Stimulated activated CD4-positive, alpha-beta T cell treated with anti-CD3 and anti-CD28 coated beads, Interleukin-15, amount 100 ng/mL, for 24 hours (primary cell): Measurements from ENCODE around the gene CAND2.
"Not testable (repeated sequence)": the region's sequence is repeated elsewhere in the genome, so short reads cannot be mapped to it uniquely, and the experiment has no call there.

Experiments used
- DNase-seq: peaks from one replicate; pipeline ENCODE4 v3.0.0-alpha.2; 2020

The CAND2 gene

DNA sequence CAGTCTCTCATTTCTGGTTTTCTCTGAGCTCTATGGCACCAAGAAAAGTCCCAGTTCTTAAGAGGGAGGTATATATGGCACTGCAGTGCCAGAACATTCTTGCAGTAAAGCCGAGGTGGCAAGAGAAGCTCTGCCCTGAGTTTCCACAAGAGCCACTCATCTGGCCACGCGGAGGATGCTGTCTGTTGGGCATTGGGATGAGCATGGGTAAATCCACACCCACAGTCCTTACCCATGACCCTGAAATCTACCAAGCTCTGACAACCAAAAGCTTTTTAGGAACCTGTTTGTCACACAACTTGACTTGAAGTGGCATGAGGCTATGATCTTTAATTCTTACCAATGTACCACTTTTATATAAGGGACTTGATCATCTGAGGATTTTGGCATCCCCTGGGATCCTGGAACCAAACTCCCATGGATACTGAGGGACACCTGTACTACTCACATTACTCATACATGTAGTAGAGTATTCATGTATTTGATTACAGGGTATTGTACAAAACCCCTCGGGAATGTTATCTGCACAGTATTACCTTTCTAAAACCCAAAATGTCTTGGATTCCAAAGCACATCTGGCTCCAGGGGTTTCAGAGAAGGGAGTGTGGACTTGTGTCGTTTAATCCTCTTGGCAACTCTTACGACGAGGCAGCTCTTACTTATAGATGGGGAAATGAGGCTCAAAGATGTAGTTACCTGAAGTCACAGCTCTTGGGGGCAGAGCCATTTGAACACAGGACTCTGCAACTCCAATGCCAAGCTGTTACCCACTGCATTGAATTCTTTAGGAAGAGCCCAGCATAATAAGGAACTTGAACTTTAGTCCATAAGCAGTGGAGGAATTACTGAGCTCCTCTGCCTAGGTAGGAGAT lies 36.1 kb downstream of the CAND2 start:
- DNase-seq: peak; percentile 28

DNA sequence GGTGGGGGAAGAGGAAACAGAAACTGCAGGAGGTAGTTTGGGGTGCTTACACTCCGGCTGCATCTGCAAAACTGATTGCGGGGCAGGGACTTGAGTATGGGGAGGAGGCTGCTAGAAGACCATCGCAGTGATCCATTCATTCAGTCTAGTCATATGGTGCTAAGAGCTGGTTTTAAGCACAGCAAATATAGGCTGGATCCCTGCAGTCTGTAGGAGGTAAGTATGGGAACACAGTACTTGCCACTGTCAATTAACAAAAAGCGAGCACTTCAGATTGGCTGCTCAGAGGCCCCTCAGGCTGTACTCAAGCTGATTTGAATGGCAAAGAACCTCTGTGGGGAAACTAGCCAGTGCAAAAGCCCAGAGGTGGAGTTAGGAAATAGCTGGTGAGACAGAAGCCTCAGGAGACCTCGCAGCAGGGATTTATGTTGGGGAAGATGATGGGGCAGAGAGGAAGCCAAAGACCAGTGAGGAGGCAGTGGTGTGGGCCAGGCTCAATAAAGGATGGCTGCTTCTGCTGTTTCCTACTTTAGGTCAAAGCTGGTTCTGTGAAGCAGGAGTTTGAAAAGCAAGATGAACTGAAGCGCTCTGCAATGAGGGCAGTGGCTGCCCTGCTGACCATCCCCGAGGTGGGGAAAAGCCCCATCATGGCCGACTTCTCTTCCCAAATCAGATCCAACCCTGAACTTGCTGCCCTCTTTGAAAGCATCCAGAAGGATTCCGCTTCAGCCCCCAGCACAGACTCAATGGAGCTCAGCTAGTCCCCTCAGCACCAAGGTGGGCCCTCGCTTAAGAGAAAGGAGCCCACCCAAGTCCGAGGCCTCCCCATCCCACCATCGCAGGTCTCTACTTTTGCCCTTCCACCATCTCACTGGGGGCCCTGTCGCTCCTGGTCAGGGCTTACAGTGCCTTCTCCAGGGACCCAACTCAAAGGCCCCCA lies 37.0 kb downstream of the CAND2 start:
- DNase-seq: no peak

- DNase-seq: no peak
These were observed 38.7 kb downstream of the CAND2 start for GRCh38 chr3:12835052-12835665.

DNA sequence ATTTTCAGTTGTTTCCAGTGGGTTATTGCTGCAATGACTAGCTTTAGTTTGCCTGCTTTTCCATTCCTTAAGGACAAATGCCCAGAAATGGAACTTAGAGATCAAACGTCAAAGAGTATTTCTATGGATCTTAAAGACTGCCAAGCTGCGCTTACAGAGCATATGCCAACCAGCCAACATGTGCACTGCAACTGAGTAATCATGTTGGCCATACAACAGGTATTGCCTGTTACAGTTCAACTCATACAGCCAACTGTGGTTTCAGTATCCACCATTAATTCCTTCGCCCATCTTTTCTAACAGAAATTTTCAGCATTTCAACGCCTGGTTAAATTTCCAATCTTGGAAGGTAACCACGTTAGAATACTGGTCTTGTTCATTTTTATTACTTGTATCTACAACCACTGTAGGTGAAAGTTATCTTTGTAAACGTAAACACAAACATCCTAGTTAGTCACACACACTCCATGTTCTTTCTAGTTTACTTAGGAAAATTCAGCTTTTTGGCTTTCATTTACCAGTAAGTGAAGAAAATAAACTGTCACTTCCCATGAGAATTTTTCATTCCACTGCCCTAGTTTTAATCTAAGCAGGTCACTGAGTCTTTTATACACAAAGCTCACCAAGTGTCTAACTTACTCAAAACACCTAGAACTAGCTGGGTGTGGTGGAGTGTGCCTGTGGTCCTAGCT lies 41.0 kb downstream of the CAND2 start:
- DNase-seq: no peak

DNA sequence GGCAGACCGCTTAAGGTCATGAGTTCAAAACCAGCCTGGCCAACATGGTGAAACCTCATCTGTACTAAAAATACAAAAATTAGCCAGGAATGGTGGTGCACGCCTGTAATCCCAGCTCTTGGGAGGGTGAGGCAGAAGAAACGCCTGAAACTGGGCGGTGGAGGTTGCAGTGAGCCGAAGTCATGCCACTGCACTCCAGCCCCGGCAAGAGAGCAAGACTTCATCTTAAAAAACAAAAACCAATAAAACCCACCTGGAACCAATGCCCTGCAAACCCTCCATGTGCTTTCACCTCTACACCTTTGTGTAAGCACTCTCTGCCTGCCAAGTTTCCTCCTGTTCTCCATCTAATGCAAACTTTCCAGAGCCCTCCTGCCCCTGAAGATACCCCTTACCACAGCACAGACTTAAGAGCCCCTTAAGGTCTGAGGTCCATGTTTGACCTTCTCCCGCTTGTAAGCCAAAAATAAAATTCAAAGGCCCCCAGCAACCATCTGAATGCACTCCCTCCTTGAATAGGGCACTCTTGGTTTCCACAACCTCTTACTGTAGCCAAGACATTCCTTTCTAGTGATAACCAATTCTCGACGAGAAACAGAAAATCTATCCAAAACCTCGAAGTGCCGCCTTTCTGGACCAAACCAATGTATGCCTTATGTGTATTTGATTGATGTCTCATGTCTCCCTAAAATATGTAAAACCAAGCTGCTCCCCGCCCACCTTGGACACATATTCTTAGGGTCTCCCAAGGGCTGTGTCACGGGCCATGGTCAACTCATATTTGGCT lies 41.9 kb downstream of the CAND2 start:
- DNase-seq: no peak

GRCh38 chr3:12839156-12839946 lies 42.9 kb downstream of the CAND2 start:
- peak; percentile 30 for DNase-seq

DNA sequence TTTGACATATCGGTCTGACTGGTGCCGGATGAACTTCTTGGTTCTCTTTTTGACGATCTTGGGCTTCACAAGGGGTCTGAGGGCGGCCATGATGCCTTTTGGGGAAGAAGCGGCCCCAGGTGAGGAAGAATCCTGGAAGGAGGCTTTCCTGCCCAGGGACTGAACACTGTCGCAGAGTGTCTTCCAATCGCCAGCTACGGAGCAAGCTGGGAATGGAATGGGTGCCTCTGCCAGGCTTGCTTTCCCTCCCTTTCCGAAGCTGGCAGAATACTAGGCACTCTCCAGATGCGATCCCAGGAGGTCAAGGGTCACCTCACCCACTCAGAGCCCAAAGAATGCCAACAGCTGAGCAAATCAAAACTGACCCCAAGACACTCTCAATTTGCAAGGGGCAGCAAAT lies 43.7 kb downstream of the CAND2 start:
- peak; percentile 24 for DNase-seq

DNA sequence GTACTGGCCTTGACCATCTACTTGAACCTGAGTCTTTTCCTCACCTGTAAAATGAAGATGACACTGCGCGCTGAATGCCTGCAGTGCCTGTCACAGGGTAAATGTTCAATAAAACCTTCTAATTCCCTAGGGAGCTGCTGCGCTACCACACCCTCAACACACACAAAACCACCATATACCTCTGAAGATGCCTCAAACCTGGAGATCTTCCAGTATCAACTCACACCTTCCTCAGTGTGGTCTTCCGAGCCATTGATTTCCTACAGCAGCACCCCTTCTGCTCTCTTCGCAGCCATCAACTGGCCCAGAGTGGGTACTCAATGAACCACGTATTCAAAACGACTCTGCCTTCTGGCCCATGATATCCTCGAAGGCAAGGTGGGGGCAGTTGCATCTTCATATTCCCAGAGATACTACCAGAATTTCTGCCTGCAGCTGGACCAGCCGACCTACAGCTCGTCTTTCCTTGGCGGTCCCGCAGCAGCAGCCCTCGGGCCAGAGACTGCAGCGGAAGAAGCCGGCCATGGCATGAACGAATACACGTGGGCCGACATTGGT lies 44.2 kb downstream of the CAND2 start:
- peak; percentile 14 for DNase-seq

DNA sequence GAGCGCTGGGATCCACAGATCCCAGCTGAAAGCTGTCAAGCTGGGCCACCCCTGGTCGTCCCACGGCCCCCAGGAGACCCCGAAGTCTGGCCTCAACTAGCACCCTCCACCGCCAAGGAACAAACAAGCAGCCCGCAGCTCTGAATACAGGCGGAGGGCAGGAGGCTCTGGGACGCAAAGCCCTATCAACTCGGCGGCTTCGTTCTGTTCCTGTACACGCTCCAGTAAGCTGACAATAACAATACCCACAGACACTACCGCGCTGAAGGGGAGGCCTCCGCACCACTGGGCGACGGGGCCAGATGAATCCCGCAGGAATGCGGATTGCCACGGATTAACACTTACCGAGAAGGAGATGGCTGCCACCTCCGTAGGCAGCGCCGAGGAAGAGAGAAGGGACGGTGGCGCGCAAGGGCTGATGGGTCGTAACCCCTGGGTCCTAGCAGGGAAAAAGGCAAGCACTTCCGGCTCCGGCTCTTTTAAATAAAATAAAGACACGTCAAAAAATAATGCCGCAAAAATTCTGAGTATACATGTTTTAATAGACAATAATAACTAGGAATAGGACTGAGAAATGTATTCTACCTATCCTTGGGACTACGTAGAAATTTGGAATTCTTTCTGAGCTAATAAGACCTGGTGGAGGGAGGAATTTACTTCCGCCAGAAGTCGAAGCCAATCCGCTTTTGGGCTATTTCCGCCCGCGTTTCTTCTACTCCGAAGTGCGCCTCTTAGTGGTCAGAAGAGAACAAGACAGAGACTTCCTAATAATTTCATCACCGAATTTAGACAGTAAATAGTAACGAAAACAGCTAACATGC lies 44.9 kb downstream of the CAND2 start, which contains the start of gene RPL32:
Gene RPL32 (minus strand): TSS at position 417 of the 821 bp plus-strand sequence. CDS start 1,328 bp downstream, outside the sequence.
- DNase-seq: peak; percentile 87

DNA sequence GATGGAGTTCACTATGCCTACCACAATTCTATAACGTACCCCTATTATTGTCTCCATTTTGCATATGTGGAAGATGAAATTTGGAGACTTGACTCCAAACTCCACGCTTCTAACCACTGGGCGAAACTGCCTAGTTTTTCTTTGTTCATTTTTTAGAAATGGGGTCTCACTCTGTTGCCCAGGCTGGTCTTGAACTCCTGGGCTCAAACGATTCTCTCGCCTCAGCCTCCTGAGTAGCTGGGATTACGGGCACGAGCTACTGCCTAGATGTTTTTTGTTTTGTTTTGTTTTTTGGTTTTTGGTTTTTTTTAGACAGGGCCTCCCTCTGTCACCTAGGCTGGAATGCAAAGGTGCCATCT lies 45.5 kb downstream of the CAND2 start:
- no peak for DNase-seq

DNA sequence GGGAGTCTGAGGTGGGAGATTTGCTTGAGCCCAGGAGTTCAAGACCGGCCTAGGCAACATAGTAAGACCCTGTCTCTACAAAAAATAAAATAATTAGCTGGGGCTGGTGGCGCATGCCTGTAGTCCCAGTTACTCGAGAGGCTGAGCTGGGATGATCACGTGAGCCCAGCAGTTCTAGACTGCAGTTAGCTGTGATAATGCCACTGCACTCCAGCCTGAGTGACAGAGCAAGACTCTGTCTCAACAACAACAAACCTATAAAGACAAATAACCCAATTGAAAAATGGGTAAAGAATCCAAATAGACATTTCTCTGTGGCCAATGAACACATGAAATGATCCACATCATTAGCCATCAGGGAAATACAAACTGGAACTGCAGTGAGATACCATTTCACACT lies 46.0 kb downstream of the CAND2 start:
- DNase-seq: no peak

- no peak for DNase-seq
These were observed 49.3 kb downstream of the CAND2 start for GRCh38 chr3:12845811-12846210.

DNA sequence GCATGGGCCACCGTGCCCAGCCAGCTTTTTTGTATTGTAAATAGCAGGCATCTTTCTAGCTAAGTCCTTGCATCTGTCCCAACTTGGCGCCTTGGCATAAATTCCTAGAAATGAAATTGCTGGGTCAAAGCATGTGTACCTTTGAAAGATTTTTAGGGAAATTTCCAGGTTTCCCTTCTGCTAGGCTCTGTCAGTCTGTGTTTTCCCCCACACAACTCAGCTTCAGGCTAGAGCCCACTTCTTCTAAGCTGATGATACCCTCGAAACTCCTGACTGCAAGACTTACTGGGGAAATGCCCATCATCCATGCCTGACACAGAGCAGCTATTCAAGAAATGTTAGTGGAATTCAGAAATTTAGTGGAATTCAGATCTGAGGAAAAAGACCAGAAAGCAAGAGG lies 55.7 kb downstream of the CAND2 start:
- DNase-seq: no peak

- DNase-seq: not testable (repeated sequence)
These were observed 57.4 kb downstream of the CAND2 start for GRCh38 chr3:12853847-12854246.

DNA sequence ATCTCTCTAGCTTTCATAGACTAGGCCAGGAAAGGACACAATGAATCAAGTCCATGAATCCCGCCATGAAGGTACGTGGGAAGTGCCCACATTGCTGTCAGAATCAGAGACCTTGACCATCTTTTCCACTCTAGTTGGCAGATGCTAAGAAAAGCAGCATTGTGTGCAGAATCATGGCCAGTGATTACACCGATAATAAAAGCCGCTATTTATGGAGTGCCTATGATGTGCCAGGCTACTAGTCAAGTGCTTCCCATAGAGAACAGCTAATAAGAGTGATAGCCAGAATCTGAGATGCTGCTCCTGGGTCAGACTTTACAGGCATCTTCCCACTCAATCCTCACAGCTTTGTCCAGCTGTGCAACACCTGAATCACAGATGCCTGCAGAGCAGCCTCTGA lies 58.1 kb downstream of the CAND2 start:
- DNase-seq: no peak

DNA sequence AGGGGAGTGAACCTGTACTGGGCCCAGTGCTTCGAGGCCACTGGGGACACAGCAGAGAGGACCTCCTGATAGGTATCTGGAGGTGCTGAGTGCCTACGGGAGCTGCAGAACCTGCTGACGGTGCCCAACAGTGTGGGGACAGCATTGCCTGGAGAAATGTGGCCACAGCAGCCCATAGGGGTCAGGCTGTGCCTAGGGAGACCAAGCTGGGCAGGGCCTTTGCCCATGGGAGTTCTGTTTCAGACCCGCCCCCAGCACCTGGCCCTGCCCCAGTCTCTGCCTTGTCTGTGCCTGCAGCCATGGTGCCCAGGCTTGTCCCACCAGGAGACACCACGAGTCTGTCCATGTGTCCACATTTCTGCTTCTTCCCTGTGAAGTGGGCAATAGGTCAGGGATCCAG lies 60.1 kb downstream of the CAND2 start:
- no peak for DNase-seq

GRCh38 chr3:12859840-12860239 lies 63.4 kb downstream of the CAND2 start:
- DNase-seq: no peak

DNA sequence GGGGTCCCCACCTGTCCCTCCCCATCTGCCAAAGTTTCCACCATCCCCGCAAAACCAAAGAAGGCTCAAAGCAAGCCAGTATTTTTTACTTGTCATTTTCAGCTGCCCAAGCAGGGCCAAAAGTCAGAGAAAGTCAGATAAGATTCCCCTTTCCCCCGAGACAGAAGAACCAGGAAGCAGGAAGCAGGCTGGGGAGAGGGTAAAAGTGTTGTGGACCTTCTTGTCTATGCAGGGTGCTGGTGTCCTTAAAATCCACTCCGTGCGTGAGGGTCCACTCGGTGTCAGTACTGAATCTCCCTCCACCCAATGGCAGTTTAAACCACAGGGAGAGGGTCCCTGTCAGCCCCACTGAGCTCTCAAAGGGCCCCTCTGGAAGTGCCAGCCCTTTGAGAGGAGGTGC lies 65.1 kb downstream of the CAND2 start:
- no peak for DNase-seq

DNA sequence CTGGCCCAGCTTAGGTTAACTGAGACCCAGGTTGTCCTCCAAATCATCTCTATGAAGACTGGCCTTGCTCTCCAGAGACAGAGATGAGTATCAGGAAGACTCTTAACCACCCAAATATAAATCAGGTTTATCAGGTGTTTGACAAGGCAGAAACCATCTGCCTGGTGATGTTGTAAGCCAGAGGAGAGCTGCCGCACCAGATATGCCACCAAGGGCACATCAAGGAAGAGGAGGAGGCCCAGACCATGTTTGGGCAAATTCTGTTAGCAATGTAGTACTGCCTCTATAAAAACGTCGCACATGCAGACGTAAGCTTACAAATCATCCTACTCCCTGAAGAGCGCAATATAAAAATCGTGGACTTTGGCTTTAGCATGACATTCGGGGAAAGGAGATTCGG lies 65.9 kb downstream of the CAND2 start:
- no peak for DNase-seq

DNA sequence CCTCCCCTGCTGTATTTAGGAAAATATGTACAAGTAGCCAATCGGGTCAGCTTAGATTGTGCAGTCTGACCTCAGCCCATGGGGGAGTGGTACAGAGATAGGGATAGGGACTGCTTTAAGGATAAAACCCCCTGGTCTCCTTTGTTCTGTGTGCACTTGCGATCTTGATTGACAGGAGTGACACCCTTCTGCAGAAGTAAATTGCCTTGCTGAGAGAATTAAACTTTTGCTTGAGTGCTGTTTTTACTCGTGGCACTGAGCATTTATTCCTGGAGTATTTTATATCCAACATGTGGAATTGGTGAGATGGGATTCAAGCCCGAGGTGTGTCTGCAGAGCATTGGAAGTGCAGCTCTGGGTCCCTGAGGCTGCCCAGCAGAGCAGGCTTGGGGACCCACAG lies 68.8 kb downstream of the CAND2 start:
- DNase-seq: no peak
